NCI-H1694 (cell line): Measurements from ENCODE around the gene POLD1.

Experiments
- DNase-seq: peaks from one replicate; lab custom pipeline; 2025; lab: John Stamatoyannopoulos, UW

Gene POLD1

GRCh38 chr19:50418176-50419021 is 34.3 kb downstream of the POLD1 start, which contains the start of gene SPIB:
SPIB (plus strand) TSS chr19:50418938; CDS start chr19:50418963, 25 bp downstream.
- no peak for DNase-seq

DNA sequence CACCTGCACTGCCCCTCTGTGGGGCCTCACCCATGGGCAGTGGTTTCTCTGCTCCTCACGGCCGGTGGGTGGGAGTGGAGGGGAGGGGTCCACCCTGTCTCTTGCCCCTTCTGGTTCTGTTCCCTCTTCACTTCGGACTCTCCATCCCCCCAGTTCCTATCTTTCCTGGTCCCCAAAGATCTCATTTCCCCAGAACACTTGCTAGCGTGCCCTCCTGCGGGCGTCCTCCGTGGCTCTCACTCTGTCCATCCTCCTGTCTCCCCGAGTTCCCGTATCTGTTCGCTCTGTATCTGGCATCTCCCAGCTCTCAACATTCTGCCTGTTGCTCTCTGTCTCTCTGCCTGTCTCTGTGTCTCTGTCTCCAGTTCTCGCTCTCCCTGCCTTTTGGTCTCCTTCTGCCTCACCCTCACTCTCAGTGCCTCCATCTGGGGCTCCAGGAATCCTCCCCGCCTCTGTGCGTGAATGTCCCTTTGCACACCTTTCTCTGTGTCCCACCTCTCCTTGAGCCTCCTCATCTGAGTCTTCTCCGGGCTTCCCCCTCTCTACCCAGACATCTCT is 35.0 kb downstream of the POLD1 start:
- no peak for DNase-seq

GRCh38 chr19:50419580-50420035 is 35.5 kb downstream of the POLD1 start:
- no peak for DNase-seq

DNA sequence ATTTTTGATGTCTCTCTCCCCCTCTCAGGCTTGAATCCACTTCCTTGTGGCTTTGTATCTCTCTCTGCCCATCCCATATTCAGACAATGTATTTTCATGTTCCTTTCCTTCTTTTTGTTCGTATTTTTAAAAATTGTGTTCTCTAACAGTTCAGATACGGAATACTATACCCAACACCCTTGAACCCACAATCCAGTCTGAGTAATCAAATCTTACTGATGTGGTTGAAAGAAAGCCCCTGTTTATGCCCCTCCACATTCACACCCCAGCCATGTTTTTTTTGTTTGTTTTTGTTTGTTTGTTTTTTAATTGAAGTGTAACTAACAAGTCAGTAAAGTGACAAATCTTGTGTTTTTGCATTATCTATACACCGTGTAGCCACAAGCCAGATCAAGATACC is 36.0 kb downstream of the POLD1 start:
- no peak for DNase-seq

DNA sequence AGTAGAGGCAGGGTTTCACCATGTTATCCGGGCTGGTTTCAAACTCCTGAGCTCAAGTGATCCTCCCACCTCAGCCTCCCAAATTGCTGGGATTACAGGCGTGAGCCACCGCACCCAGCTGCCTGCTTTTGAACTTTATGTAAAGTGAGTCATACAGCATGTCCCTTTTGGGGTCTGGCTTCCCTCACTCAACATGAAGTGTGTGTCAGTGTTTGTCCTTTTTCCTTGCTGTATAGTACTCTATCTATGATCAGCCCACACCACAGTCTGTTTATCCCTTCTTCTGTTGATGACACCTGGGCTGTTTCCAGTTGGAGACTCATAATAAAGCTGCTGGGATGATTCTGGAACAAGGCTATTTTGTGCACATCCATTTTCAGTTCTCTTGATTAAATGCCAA is 36.7 kb downstream of the POLD1 start:
- no peak for DNase-seq

DNA sequence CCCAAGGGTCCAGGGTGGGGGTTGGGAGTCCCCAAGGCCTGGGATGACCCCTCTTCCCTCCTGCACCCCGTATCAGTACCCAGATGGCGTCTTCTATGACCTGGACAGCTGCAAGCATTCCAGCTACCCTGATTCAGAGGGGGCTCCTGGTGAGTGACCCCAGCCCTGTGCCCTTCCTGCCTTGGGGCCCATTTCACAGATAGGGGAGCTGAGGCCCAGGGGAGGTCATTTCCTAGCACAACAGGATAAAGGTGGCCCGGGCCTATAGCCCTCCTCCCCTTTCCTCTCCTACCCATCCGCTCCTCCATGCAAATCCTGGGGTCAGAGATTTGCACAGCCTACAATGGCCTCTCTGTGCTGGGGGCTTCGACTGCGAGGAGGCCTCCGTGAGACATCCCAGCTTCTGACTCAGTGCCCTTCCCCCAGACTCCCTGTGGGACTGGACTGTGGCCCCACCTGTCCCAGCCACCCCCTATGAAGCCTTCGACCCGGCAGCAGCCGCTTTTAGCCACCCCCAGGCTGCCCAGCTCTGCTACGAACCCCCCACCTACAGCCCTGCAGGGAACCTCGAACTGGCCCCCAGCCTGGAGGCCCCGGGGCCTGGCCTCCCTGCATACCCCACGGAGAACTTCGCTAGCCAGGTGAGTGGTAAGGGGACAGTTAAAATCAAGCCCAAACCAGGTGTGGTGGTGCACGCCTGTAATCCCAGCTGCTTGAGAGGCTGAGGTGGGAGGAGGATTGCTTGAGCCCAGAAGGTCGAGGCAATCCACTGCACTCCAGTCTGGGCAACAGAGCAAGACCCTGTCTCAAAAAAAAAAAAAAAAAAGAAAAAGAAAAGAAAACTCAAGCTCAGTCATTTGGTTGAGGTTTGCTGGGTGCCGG is 38.5 kb downstream of the POLD1 start:
- no peak for DNase-seq

GRCh38 chr19:50423279-50424113 is 39.3 kb downstream of the POLD1 start:
- no peak for DNase-seq

- no peak for DNase-seq
Measured at GRCh38 chr19:50425581-50425980, 41.4 kb downstream of the POLD1 start.

DNA sequence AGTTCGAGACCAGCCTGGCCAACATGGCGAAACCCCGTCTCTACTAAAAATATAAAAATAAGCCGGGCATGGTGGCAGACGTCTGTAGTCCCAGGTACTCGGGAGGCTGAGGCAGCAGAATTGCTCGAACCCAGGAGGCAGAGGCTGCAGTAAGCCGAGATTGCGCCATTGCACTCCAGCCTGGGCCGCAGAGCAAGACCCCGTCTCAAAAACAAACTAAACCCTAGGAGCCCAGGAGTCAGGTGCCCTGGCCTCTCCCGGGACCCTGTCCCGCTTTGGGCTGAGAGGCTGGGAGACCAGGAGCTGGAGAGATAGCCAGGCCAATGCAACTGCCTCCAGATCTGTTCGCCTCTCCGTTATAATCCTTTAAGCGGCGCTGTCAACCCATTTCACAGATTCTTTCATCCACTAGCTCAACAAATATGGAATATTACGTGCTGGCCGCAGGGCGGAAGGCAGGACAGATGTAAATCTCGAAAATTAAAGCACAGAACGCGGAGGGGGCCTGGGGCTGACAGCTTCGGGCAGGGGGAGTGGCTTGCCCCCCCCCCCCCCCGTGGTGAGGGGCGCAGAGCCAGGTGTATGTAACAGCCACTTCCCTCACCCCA is 43.3 kb downstream of the POLD1 start:
- DNase-seq = no peak

DNA sequence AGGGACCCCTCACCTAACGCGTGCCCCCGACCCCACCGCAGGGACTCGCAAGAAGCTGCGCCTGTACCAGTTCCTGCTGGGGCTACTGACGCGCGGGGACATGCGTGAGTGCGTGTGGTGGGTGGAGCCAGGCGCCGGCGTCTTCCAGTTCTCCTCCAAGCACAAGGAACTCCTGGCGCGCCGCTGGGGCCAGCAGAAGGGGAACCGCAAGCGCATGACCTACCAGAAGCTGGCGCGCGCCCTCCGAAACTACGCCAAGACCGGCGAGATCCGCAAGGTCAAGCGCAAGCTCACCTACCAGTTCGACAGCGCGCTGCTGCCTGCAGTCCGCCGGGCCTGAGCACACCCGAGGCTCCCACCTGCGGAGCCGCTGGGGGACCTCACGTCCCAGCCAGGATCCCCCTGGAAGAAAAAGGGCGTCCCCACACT is 43.9 kb downstream of the POLD1 start:
- no peak for DNase-seq

GRCh38 chr19:50428772-50429463 is 44.8 kb downstream of the POLD1 start:
- DNase-seq = no peak

DNA sequence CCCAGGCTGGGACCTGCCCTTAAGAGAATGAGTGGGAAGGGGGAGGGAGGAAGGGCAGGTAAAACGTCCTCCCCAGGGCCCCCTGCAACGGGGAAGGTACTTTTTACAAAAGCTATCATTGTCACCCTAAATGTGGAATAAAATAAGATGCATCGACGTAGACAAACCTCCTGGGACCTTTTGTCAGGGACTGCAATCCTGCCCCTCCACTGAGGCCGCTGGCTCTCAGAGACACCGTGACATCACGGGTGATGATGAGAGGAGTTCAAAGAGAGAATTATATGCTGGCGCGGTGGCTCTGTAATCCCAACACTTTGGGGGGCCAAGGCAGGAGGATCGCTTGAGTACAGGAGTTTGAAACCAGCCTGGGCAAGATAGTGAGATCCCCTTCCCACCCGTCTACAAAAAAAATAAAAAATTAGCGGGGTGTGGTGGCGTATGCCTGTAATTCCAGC is 46.8 kb downstream of the POLD1 start:
- DNase-seq = no peak

GRCh38 chr19:50431343-50432220 is 47.4 kb downstream of the POLD1 start:
- peak; percentile 66 for DNase-seq

DNA sequence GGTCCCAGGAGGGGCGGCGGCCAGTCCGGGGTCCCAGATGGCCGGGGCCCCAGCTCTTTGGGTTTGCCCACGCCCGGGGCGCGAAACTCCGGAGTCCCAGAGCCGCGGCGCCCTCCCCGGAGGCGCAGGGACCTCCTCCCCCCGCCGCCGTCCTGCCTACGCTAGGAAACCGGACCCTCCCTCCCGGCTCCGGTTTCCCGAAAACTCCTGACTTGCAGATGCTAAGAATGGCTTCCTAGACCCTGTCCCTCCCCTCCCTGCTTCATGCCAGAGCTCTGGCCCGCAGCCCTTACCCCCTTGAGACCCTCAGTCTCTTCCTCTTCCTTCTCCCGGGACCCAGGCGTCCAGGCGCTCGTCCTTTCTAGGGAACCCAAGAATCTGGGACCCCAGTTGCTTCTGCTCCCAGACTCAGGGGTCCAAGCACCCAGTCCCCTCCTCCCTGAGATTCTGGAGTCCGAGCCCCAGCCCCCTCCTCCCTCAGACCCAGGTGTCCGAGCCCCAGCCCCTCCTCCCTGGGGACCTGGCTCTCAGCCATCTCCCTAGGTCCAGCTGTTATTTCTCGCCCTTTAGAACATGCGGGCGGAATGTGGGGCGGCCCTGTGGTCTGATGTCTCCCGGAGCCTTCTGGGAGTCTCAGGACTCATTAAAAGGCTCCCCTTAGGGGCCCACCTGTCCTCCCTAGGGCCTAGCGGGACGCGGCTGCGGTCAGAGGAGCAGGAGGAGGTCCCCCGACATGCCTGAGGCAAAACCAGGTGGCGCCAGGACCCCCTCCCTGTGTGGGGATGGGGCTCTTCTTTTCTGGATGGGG is 48.3 kb downstream of the POLD1 start, which contains the start of gene MYBPC2:
TSS of gene MYBPC2 (plus strand) at position 672 of the 808 bp plus-strand sequence. CDS start at position 734, 62 bp downstream.
- no peak for DNase-seq

- DNase-seq = no peak
Measured at GRCh38 chr19:50433201-50434180, 49.3 kb downstream of the POLD1 start.

DNA sequence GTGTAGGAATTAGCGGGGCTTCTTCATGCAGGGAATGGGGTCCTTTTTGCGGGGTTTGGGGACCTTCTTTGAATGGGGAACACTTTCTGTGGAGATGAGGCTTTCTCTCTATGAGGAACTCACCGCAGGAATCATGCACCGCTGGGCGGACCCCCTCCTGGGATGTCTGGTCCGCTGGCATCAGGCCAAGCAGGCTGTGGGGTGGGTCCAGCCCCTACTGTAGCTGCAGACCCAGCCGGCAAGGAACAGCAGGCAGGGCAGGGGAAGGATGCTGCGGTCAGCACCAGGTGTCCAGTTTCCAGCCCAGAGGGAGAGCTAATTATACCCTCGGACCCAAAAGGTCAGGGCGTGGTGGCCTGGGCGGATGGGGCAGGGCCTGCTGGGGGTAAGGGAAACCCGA is 50.4 kb downstream of the POLD1 start:
- DNase-seq = no peak

DNA sequence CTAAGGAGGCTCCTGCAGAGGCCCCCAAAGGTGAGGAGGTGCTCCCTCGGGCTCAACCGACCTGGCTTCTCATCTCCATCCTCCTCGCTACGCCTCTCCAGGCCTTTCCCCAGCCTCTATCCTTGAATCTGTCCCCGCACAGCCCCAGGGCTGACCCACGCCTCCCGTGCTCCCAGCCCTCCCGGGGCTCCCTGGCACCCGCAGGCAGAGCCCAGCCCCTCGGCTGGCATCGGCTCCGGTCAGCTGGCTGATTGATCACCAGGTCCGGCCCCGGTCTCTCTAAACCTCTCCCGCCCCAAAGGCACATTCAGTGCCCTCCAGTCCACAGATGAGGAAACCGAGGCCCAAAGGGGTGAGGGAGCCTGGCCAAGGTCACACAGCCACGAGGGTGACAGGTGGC is 51.1 kb downstream of the POLD1 start:
- no peak for DNase-seq
